ENCODE measurements around the gene TRAF3.

- TF ChIP-seq TAF1 (IDR thresholded peaks at IDR 0.05; ENCODE audit: borderline replicate concordance, insufficient read depth, low read length) (no peak), POLR2AphosphoS5 (IDR thresholded peaks at IDR 0.05; ENCODE audit: low read depth, low read length) (no peak), SIN3A (IDR thresholded peaks at IDR 0.05; ENCODE audit: borderline replicate concordance, insufficient read depth, low read length) (no peak)
These were observed 89.9 kb downstream of the TRAF3 start for GRCh38 chr14:102866982-102867761.
